ENCODE results near the gene FOXD2. TPM values are rescaled to one million over a fixed set of nuclear protein-coding genes. Genes with fewer than 3 reads are reported as not detected.

Gene FOXD2
- total and polyA plus RNA-seq, 2 of the 4 experiments (the other 2 are of a cell fraction), result under 0.01 to 0.03 TPM

DNA sequence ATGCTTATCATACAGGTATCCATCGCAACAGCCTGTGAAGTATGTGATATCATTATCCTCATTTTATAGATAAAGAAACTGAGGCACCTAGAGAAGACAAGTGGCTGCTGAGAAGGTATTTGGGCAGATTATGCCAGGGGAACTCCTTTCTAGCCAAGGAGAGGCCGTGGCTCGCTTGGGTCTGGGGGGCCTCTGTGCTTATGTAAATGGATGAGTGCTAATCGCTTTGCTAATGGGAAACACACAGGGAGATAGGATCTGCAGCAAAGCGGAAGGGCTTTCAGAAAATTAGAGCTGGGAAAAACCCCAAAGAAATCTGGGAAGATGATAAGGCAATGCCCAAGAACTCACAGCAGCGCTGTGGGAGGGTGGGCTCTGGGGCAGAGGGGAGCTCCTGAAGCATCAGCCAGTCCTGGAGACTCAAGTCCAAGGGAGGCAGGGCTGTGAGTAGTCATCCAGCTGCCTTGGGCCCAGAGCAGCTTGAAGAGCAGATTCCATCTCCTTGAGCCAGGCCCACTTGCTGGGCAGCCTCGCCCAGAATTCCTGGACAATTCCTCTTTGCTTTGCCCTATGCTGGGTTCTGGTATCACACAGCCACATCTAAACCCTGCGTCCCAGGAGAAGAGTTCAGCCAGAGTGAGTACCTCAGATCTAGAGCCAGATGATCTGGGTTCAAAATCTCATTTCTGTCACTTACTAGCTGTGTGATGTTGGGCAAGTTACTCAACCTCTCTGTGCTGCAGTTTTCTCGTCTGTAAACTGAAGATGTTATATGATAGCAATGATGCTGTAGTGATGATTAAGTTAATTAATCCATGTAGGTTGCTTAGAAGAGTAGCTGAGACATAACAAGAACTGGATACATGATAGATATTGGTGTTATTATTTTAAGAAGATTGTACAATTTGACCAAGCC, 36.7 kb downstream of the FOXD2 start:
- 17% methylated on average over 2 of the region's 9 CpGs; no CpG with 5 or more reads in 1 of the 2 experiments for WGBS, 2 experiments (ENCODE audit: extremely low coverage in 2 of 2, insufficient read length in 1 of 2)
- no peaks in the 10 kb centered on the region for H3K4me1 ChIP-seq (ENCODE audit: control insufficient read depth, insufficient read depth, low read length)
- ATAC-seq (ENCODE audit: low read depth) (no peak), DNase-seq (no peak)
- H3K4me3 ChIP-seq (ENCODE audit: insufficient read depth, low read depth, low read length), result no peak overlapping the region
- no peaks in the 10 kb centered on the region for H4K20me1 ChIP-seq (ENCODE audit: insufficient read depth, low read length)
- H3K4me2 ChIP-seq (ENCODE audit: low read depth, low read length), result no peak overlapping the region
- H3K18ac ChIP-seq (ENCODE audit: low read depth, low read length), result no peak overlapping the region
- intact Hi-C loops (cut with micrococcal nuclease), result no loop called here
- H3K27ac ChIP-seq (ENCODE audit: insufficient read depth, low read length), result no peak overlapping the region
- no peak overlapping the region for H2BK20ac ChIP-seq (ENCODE audit: low read depth, low read length)
- H3K56ac ChIP-seq (ENCODE audit: extremely low read depth, insufficient read depth, low read length), result no peak overlapping the region
- H3K79me1 ChIP-seq (ENCODE audit: low read depth in 1 of 2, low read length in 2 of 2), result no peaks in the 10 kb centered on the region
- H2BK15ac ChIP-seq (ENCODE audit: low read depth, low read length), result no peak overlapping the region
- TF ChIP-seq RFX5 (IDR thresholded peaks at IDR 0.05; ENCODE audit: low read depth, low read length), result no peak
- TF ChIP-seq MXI1 (IDR thresholded peaks at IDR 0.05; ENCODE audit: borderline replicate concordance, low read depth, low read length), result no peak
- TF ChIP-seq CHD1 (IDR thresholded peaks at IDR 0.05; ENCODE audit: low read depth, low read length), result no peak
- TF ChIP-seq RCOR1 (IDR thresholded peaks at IDR 0.05; ENCODE audit: insufficient replicate concordance, low read length), result no peak
- no peak for TF ChIP-seq ELK1 (IDR thresholded peaks at IDR 0.05; ENCODE audit: borderline replicate concordance, low read depth, low read length)
- no peak for TF ChIP-seq FOS (IDR thresholded peaks at IDR 0.05; ENCODE audit: low read depth, low read length)
- no peak for TF ChIP-seq SMC3 (IDR thresholded peaks at IDR 0.05; ENCODE audit: low read depth, low read length)
- TF ChIP-seq, protein P1, sequence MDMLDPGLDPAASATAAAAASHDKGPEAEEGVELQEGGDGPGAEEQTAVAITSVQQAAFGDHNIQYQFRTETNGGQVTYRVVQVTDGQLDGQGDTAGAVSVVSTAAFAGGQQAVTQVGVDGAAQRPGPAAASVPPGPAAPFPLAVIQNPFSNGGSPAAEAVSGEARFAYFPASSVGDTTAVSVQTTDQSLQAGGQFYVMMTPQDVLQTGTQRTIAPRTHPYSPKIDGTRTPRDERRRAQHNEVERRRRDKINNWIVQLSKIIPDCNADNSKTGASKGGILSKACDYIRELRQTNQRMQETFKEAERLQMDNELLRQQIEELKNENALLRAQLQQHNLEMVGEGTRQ (IDR thresholded peaks at IDR 0.05; ENCODE audit: low read depth, low read length), result no peak
- TF ChIP-seq POLR2A (IDR thresholded peaks at IDR 0.05; ENCODE audit: low read depth, low read length), result no peak
- no peak for TF ChIP-seq BHLHE40 (IDR thresholded peaks at IDR 0.05; ENCODE audit: low read depth, low read length)
- no peak for TF ChIP-seq MAFK (IDR thresholded peaks at IDR 0.05; ENCODE audit: low read depth, low read length)
- TF ChIP-seq MAZ (IDR thresholded peaks at IDR 0.05; ENCODE audit: borderline replicate concordance, low read depth, low read length), result no peak
- TF ChIP-seq CEBPB (IDR thresholded peaks at IDR 0.05; ENCODE audit: low read depth, low read length), result no peak
- no peak for TF ChIP-seq RAD21 (IDR thresholded peaks at IDR 0.05; ENCODE audit: low read length)
- TF ChIP-seq, protein P2, sequence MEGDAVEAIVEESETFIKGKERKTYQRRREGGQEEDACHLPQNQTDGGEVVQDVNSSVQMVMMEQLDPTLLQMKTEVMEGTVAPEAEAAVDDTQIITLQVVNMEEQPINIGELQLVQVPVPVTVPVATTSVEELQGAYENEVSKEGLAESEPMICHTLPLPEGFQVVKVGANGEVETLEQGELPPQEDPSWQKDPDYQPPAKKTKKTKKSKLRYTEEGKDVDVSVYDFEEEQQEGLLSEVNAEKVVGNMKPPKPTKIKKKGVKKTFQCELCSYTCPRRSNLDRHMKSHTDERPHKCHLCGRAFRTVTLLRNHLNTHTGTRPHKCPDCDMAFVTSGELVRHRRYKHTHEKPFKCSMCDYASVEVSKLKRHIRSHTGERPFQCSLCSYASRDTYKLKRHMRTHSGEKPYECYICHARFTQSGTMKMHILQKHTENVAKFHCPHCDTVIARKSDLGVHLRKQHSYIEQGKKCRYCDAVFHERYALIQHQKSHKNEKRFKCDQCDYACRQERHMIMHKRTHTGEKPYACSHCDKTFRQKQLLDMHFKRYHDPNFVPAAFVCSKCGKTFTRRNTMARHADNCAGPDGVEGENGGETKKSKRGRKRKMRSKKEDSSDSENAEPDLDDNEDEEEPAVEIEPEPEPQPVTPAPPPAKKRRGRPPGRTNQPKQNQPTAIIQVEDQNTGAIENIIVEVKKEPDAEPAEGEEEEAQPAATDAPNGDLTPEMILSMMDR (conservative IDR thresholded peaks at IDR 0.05; ENCODE audit: low read depth, low read length), result no peak
- no peaks in the 10 kb centered on the region for H3K36me3 ChIP-seq (ENCODE audit: control insufficient read depth, insufficient read depth, low read length)
- no peak overlapping the region for H3K4ac ChIP-seq (ENCODE audit: low read depth, low read length)
- H2BK5ac ChIP-seq (ENCODE audit: low read depth, low read length, poor library complexity, severe bottlenecking), result no peak overlapping the region
- H3K9me3 ChIP-seq (ENCODE audit: control insufficient read depth, insufficient read depth, low read length), result no peaks in the 10 kb centered on the region
- no peaks in the 10 kb centered on the region; the same call in 1 of the 2 replicates for H3K27me3 ChIP-seq (ENCODE audit: control insufficient read depth, insufficient read depth, low read length)
- in situ Hi-C loops (cut with MboI; ENCODE audit: low sequenced_read_pairs), result no loop called here
- ChIA-PET POLR2A (ENCODE audit: unreplicated experiment) (no interaction called here), CTCF (interaction anchor here (0.6 kb wide), 1 partner anchor 1988 kb away, joined by 3 read pairs; no protein-coding TSS in a partner anchor)
- BruUV-seq (replicated peaks), result no TSS peak
- no peak overlapping the region for H4K8ac ChIP-seq (ENCODE audit: low read depth in 2 of 2, low read length in 2 of 2)
- dilution Hi-C loops (cut with HindIII; ENCODE audit: low sequenced_read_pairs, unreplicated experiment), result no loop called here
- no peak overlapping the region for H2AK5ac ChIP-seq (ENCODE audit: low read depth, low read length)
- H3K9me1 ChIP-seq (ENCODE audit: insufficient read depth, low read length), result no peaks in the 10 kb centered on the region
- no peak overlapping the region for H2BK120ac ChIP-seq (ENCODE audit: low read depth, low read length)
- no peak overlapping the region for H2AK9ac ChIP-seq (replicated peaks; ENCODE audit: low read depth, low read length, poor library complexity)
- H4K5ac ChIP-seq (ENCODE audit: low read depth, low read length), result no peak overlapping the region
- H2AFZ ChIP-seq (replicated peaks; ENCODE audit: low read length, poor library complexity), result no peak overlapping the region
- no peak overlapping the region for H3K23ac ChIP-seq (ENCODE audit: low read depth, low read length)
- no peak overlapping the region for H3K9ac ChIP-seq (ENCODE audit: low read depth, low read length)
- no peak overlapping the region for H4K91ac ChIP-seq (ENCODE audit: insufficient read depth, low read depth, low read length)
- no peak overlapping the region for H3K14ac ChIP-seq (replicated peaks; ENCODE audit: low read depth, low read length)

Data from IMR-90 (cell line).